HEK293 (cell line): Measurements from ENCODE around the gene HSD17B3.

Source experiments
- CTCF ChIP-seq: fragments of 450-650 bp; formaldehyde crosslinking; IDR thresholded peaks from 2 replicates; pipeline ENCODE4 v1.5.1; 2016; ENCODE audit warnings: missing biosample characterization, missing genetic modification characterization
- MZF1 ChIP-seq: fragments of 450-650 bp; formaldehyde crosslinking; IDR thresholded peaks from 2 replicates; pipeline ENCODE4 v1.5.1; 2017; ENCODE audit warnings: missing biosample characterization, missing genetic modification characterization, borderline replicate concordance
- PBX3 ChIP-seq: sonication (generic); formaldehyde crosslinking; IDR thresholded peaks from 2 replicates; pipeline ENCODE4 v1.8.1; 2022; ENCODE audit warnings: mild to moderate bottlenecking, moderate library complexity, missing genetic modification reagents
- REST ChIP-seq: fragments of 450-650 bp; formaldehyde crosslinking; IDR thresholded peaks from 2 replicates; pipeline ENCODE4 v1.5.1; 2016; ENCODE audit warnings: missing biosample characterization, missing genetic modification characterization
- ZBTB20 ChIP-seq: fragments of 450-650 bp; formaldehyde crosslinking; IDR thresholded peaks from 2 replicates; pipeline ENCODE4 v1.5.1; 2016; ENCODE audit warnings: missing biosample characterization, missing genetic modification characterization
- ZNF571 ChIP-seq: fragments of 450-650 bp; formaldehyde crosslinking; IDR thresholded peaks from 2 replicates; pipeline ENCODE4 v1.5.0; 2017; ENCODE audit warnings: missing biosample characterization, missing genetic modification characterization

- TF ChIP-seq ZNF571 (tag by site-specific recombination) (no peak), PBX3 (CRISPR knock-in tag) (no peak), ZBTB20 (tag by site-specific recombination) (no peak), MZF1 (tag by site-specific recombination) (no peak), REST (tag by site-specific recombination) (no peak), CTCF (tag by site-specific recombination) (no peak)
These were observed 85.4 kb downstream of the HSD17B3 start for GRCh38 chr9:96216583-96216982.
